ENCODE data around the gene RPS28.
A peak's percentile ranks its signal among the peaks of the same experiment; 100 is the strongest.
"Not testable (repeated sequence)": the region's sequence is repeated elsewhere in the genome, so short reads cannot be mapped to it uniquely, and the experiment has no call there.

RPS28 gene

GRCh38 chr19:8320564-8321066 is 681 bp upstream of the RPS28 start:
- peak in 1 of 3 donors; percentile 20 for DNase-seq

GRCh38 chr19:8321986-8322637 is 816 bp downstream of the RPS28 start:
- no peak for DNase-seq

- DNase-seq: no peak
Measured at GRCh38 chr19:8322638-8322997, 1.3 kb downstream of the RPS28 start.

- no peak for DNase-seq
Measured at GRCh38 chr19:8323781-8324185, 2.5 kb downstream of the RPS28 start.

- peak in 2 of 3 donors; percentile 53 to 61 for DNase-seq
Measured at GRCh38 chr19:8324186-8325050, 3.1 kb downstream of the RPS28 start.

- DNase-seq: no peak
Measured at GRCh38 chr19:8325454-8325853, 4.2 kb downstream of the RPS28 start.

GRCh38 chr19:8329996-8330395 is 8.7 kb downstream of the RPS28 start:
- peak; percentile 63 to 70 (median 64) for DNase-seq

GRCh38 chr19:8331263-8331845 is 10.1 kb downstream of the RPS28 start:
- DNase-seq: no peak

GRCh38 chr19:8332976-8333766 is 11.9 kb downstream of the RPS28 start:
- DNase-seq: no peak

GRCh38 chr19:8333767-8334457 is 12.6 kb downstream of the RPS28 start:
- DNase-seq: no peak

- DNase-seq: peak; percentile 54 to 77 (median 56)
Measured at GRCh38 chr19:8334458-8335342, 13.4 kb downstream of the RPS28 start.

- no peak for DNase-seq
Measured at GRCh38 chr19:8335343-8336071, 14.2 kb downstream of the RPS28 start.

GRCh38 chr19:8336072-8336569 is 14.8 kb downstream of the RPS28 start:
- no peak for DNase-seq

- DNase-seq: peak; percentile 63 to 78 (median 77)
Measured at GRCh38 chr19:8336660-8337059, 15.4 kb downstream of the RPS28 start.

- DNase-seq: no peak
Measured at GRCh38 chr19:8337728-8338127, 16.4 kb downstream of the RPS28 start.

GRCh38 chr19:8338835-8339234 is 17.5 kb downstream of the RPS28 start:
- no peak for DNase-seq

- DNase-seq: peak in 2 of 3 donors; percentile 53 to 57
Measured at GRCh38 chr19:8340341-8341096, 19.2 kb downstream of the RPS28 start.

- not testable (repeated sequence) for DNase-seq
Measured at GRCh38 chr19:8341504-8341903, 20.2 kb downstream of the RPS28 start.

- no peak for DNase-seq
Measured at GRCh38 chr19:8342316-8342683, 21.0 kb downstream of the RPS28 start.

Measured in suppressor macrophage treated with lipopolysaccharide for 1 hour (primary cell).